ENCODE measurements around the gene MEG3. TPM values are rescaled to one million over a fixed set of nuclear protein-coding genes. Genes with fewer than 3 reads are reported as not detected.

MEG3 gene
- total and polyA plus RNA-seq, 2 donors from 2014 or later: 24.0 to 29.6 TPM

GRCh38 chr14:100888789-100889315 is 62.9 kb downstream of the MEG3 start:
- no peak for FAIRE-seq
- DNase-seq: peak in 1 of 5 donors; percentile 36
- no peak overlapping the region for H3K4me3 ChIP-seq (ENCODE audit: low read length in 3 of 3)
- no peak for TF ChIP-seq CTCF (IDR thresholded peaks at IDR 0.05; ENCODE audit: borderline replicate concordance, extremely low read depth, insufficient read depth)
- H3K27me3 ChIP-seq (ENCODE audit: control insufficient read depth, insufficient read depth, low read length): no peaks in the 10 kb centered on the region
- H3K27ac ChIP-seq (ENCODE audit: low read depth in 2 of 2, low read length in 2 of 2): no peak overlapping the region
- no peak overlapping the region for H3K9ac ChIP-seq (ENCODE audit: low read length in 3 of 3)
- no peaks in the 10 kb centered on the region for H3K36me3 ChIP-seq (ENCODE audit: control insufficient read depth in 2 of 3, insufficient read depth in 3 of 3, low read length in 3 of 3)
- H3K9me3 ChIP-seq (ENCODE audit: control insufficient read depth in 2 of 3, insufficient read depth in 1 of 3, low read length in 3 of 3): no peaks in the 10 kb centered on the region
- H3K4me1 ChIP-seq (ENCODE audit: control insufficient read depth in 2 of 3, insufficient read depth in 2 of 3, low read depth in 1 of 3, low read length in 3 of 3): no peaks in the 10 kb centered on the region
- intact Hi-C loops (cut with DNase I): no loop called here

- DNase-seq: peak in 2 of 5 donors; percentile 20 to 35
- FAIRE-seq: no peak
- H3K27me3 ChIP-seq (ENCODE audit: control insufficient read depth, insufficient read depth, low read length): no peaks in the 10 kb centered on the region
Measured at GRCh38 chr14:100889641-100890040, 63.7 kb downstream of the MEG3 start.

GRCh38 chr14:100890061-100890850 is 64.3 kb downstream of the MEG3 start:
- no peaks in the 10 kb centered on the region for H3K4me1 ChIP-seq (ENCODE audit: control insufficient read depth in 2 of 3, insufficient read depth in 2 of 3, low read depth in 1 of 3, low read length in 3 of 3)
- H3K27me3 ChIP-seq (ENCODE audit: control insufficient read depth, insufficient read depth, low read length): no peaks in the 10 kb centered on the region
- H3K27ac ChIP-seq (ENCODE audit: low read depth in 2 of 2, low read length in 2 of 2): no peak overlapping the region
- H3K4me3 ChIP-seq (ENCODE audit: low read length in 3 of 3): no peak overlapping the region
- peak in 2 of 5 donors; percentile 22 to 49 for DNase-seq
- no peak for FAIRE-seq
- no peak for TF ChIP-seq CTCF (IDR thresholded peaks at IDR 0.05; ENCODE audit: borderline replicate concordance, extremely low read depth, insufficient read depth)
- H3K36me3 ChIP-seq (ENCODE audit: control insufficient read depth in 2 of 3, insufficient read depth in 3 of 3, low read length in 3 of 3): no peaks in the 10 kb centered on the region
- H3K9ac ChIP-seq (ENCODE audit: low read length in 3 of 3): no peak overlapping the region
- H3K9me3 ChIP-seq (ENCODE audit: control insufficient read depth in 2 of 3, insufficient read depth in 1 of 3, low read length in 3 of 3): no peaks in the 10 kb centered on the region
- intact Hi-C loops (cut with DNase I): no loop called here

More at GRCh38 chr14:100889641-100890040, 63.7 kb downstream of the MEG3 start:
- TF ChIP-seq CTCF (IDR thresholded peaks at IDR 0.05; ENCODE audit: borderline replicate concordance, extremely low read depth, insufficient read depth): no peak
- Histone ChIP-seq H3K4me3 (ENCODE audit: low read length in 3 of 3) (no peak overlapping the region), H3K9me3 (ENCODE audit: control insufficient read depth in 2 of 3, insufficient read depth in 1 of 3, low read length in 3 of 3) (no peaks in the 10 kb centered on the region), H3K9ac (ENCODE audit: low read length in 3 of 3) (no peak overlapping the region), H3K27ac (ENCODE audit: low read depth in 2 of 2, low read length in 2 of 2) (no peak overlapping the region), H3K36me3 (ENCODE audit: control insufficient read depth in 2 of 3, insufficient read depth in 3 of 3, low read length in 3 of 3) (no peaks in the 10 kb centered on the region), H3K4me1 (ENCODE audit: control insufficient read depth in 2 of 3, insufficient read depth in 2 of 3, low read depth in 1 of 3, low read length in 3 of 3) (no peaks in the 10 kb centered on the region)
- intact Hi-C loops (cut with DNase I): no loop called here

All from kidney (tissue), 14 donors.